Right atrium auricular region (tissue), 2 donors: ENCODE results near the gene RNLS. TPM values are rescaled to one million over a fixed set of nuclear protein-coding genes. Genes with fewer than 3 reads are reported as not detected.
A peak's percentile ranks its signal among the peaks of the same experiment; 100 is the strongest.

ENCODE experiments used
- DNase-seq: peaks from one replicate; pipeline ENCODE4 v3.0.0-alpha.2; 2019; ENCODE audit warnings: low spot score
- H3K27ac ChIP-seq, 2 donors: fragments of 200-600 bp; sonication (generic); 1 replicate in 1 of 2; 2 replicates in 1 of 2; pipeline ENCODE4 v1.5.1; 2016 to 2019
- H3K27me3 ChIP-seq, 2 donors: fragments of 200-600 bp; sonication (generic); one replicate each; pipeline versions ENCODE4 v1.5.1 to v1.6.0; 2017 to 2019
- H3K36me3 ChIP-seq: fragments of 200-600 bp; sonication (generic); one replicate; pipeline ENCODE4 v1.5.1; 2016
- H3K4me1 ChIP-seq, 2 donors: fragments of 200-600 bp; sonication (generic); one replicate each; pipeline versions ENCODE4 v1.5.1 to v1.6.0; 2017 to 2019
- H3K4me3 ChIP-seq, 2 donors: fragments of 200-600 bp; sonication (generic); 1 replicate in 1 of 2; 2 replicates in 1 of 2; pipeline ENCODE4 v1.5.1; 2017 to 2019; ENCODE audit warnings: mild to moderate bottlenecking in 1 of 2, moderate library complexity in 1 of 2
- H3K9me3 ChIP-seq, 2 donors: fragments of 200-600 bp; sonication (generic); one replicate each; pipeline ENCODE4 v1.5.1; 2019
- total RNA-seq, 2 donors: library from RNA; depleted of rRNA; stranded (reverse); fragments of >200 nt; gene quantifications; one replicate each; pipeline ENCODE4 v1.1.0, GENCODE V29; 2016
- TF ChIP-seq, protein P1 (sequence below), 2 donors: fragments of 200-600 bp; sonication (generic); IDR thresholded peaks; one replicate each; pipeline ENCODE4 v1.5.1; 2019; ENCODE audit warnings: antibody characterized with exemption in 2 of 2

The RNLS gene
- total RNA-seq, 2 donors from 2014 or later: 14.9 to 26.8 TPM

DNA sequence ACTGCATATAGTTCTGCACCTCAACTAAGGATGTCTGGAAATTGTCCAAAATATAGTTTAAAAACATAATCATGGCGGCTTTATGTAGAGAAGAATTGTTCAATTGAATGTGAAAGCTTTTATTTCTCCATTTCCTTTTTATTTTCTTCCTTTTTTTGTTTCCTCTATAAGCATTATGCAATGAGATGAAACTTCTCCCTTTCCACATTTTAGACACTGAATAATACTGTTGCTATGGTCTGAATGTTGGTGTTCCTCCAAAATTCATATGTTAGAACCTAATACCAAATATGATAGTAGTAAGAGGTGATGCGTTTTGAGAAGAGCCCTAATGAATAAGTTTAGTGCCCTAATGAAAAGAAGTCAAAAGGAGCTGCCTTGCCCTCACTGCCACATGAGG, 175.0 kb downstream of the RNLS start:
- Histone ChIP-seq H3K27me3 (no peaks in the 10 kb centered on the region), H3K4me3 (no peak overlapping the region), H3K36me3 (no peaks in the 10 kb centered on the region), H3K4me1 (no peaks in the 10 kb centered on the region), H3K9me3 (no peaks in the 10 kb centered on the region), H3K27ac (no peak overlapping the region)
- no peak for DNase-seq
- TF ChIP-seq, protein P1, sequence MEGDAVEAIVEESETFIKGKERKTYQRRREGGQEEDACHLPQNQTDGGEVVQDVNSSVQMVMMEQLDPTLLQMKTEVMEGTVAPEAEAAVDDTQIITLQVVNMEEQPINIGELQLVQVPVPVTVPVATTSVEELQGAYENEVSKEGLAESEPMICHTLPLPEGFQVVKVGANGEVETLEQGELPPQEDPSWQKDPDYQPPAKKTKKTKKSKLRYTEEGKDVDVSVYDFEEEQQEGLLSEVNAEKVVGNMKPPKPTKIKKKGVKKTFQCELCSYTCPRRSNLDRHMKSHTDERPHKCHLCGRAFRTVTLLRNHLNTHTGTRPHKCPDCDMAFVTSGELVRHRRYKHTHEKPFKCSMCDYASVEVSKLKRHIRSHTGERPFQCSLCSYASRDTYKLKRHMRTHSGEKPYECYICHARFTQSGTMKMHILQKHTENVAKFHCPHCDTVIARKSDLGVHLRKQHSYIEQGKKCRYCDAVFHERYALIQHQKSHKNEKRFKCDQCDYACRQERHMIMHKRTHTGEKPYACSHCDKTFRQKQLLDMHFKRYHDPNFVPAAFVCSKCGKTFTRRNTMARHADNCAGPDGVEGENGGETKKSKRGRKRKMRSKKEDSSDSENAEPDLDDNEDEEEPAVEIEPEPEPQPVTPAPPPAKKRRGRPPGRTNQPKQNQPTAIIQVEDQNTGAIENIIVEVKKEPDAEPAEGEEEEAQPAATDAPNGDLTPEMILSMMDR (IDR thresholded peaks at IDR 0.05): no peak

DNA sequence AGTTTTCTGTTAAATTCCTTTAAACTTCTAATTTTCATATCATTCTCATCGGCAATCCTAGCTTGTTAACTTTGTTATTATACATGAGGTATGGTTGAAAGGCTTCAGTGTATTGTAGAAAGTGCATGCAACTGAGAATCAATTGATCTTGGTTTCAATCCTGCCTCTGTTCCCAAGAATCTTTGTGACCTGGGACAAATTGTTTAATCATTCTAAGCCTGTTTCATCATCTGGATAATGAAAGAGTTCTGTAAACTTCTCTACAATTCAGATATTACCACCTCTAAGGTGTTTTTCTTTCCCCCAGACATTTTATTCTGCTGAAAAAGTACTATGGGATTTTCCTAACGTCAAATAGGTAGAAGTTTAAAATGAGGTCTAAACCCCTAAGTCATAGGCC, 179.0 kb downstream of the RNLS start:
- Histone ChIP-seq H3K4me1 (no peaks in the 10 kb centered on the region), H3K36me3 (no peaks in the 10 kb centered on the region), H3K27ac (no peak overlapping the region), H3K27me3 (no peaks in the 10 kb centered on the region), H3K4me3 (no peak overlapping the region), H3K9me3 (peaks cover 0 to 6% of the 10 kb centered on the region in 2 donors)
- TF ChIP-seq, protein P1 (IDR thresholded peaks at IDR 0.05): no peak
- DNase-seq: no peak

DNA sequence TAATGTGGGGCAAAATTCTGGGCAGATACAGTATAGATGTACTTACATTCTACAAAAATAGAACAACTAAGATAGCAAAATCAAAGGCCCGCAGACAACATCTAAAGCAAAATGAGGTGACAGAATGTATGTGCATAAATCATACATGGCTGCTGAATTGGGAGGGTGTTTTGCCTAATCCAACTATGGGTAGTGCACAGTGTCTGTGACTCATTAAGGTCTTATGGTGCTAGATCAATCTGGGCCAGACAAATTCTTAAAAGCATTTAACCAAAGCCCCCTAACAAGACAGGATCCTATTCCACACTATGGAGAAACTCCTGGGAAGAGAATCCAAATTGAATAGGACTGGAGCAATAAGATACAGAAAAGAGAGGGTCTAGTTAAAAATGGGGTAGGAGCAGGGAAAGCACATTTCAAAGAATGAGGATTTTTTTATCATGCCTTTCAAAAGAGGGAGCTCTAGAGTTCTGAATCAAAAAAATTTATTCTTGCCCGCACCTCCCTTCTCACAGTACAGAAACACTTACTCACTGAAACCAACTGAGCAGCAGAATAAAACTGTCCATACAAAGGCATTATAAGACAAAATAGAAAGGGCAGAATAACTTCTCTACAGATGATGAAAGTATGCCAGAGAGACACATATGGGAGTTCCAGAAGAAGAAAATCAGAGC, 181.3 kb downstream of the RNLS start:
- no peak overlapping the region for H3K27ac ChIP-seq
- DNase-seq: no peak
- TF ChIP-seq, protein P1 (IDR thresholded peaks at IDR 0.05): peak in 1 of 2 donors; percentile 51
- peaks cover 4 to 17% of the 10 kb centered on the region in 2 donors for H3K9me3 ChIP-seq
- no peak overlapping the region for H3K4me3 ChIP-seq
- H3K27me3 ChIP-seq: no peaks in the 10 kb centered on the region
- no peaks in the 10 kb centered on the region for H3K36me3 ChIP-seq
- H3K4me1 ChIP-seq: no peaks in the 10 kb centered on the region

DNA sequence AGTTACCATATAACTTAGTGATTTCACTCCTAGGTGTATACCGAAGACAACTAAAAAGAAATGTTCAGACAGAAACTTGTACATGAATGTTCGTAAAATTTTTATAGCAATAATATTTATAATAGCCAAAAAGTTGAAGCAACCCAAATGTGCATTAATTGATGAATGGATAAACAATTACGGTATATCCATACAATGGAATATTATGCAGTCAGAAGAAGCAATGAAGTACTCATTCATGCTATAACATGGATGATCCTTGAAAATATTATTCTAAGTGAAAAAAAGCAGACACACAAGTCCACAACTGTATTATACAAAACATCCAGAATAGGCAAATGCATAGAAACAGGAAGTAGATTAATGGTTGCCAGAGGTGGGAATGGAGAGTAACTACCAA, 183.9 kb downstream of the RNLS start:
- Histone ChIP-seq H3K9me3 (peaks cover 4 to 33% of the 10 kb centered on the region in 2 donors), H3K4me3 (no peak overlapping the region), H3K27ac (no peak overlapping the region), H3K36me3 (no peaks in the 10 kb centered on the region), H3K4me1 (no peaks in the 10 kb centered on the region), H3K27me3 (no peaks in the 10 kb centered on the region)
- TF ChIP-seq, protein P1 (IDR thresholded peaks at IDR 0.05): no peak
- no peak for DNase-seq

DNA sequence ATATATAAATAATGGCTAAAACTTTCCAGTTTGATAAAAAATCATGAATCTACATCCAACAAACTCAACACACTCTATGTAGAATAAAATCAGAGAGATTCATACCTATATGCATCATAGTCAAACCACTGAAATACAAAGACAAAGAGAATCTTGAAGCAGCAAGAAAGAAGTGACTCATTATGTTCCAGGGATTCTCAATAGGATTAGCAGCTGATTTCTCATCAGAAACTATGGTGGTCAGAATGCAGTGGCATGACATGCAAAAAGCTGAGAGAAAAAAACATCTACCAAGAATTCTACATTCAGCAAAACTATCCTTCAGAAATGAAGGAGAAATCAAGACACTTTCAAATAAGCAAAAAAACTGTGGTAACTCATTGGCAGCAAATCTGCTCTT, 187.4 kb downstream of the RNLS start:
- no peak overlapping the region for H3K4me3 ChIP-seq
- no peaks in the 10 kb centered on the region for H3K27me3 ChIP-seq
- TF ChIP-seq, protein P1 (IDR thresholded peaks at IDR 0.05): no peak
- no peaks in the 10 kb centered on the region for H3K4me1 ChIP-seq
- DNase-seq: no peak
- H3K9me3 ChIP-seq: peaks cover 4 to 33% of the 10 kb centered on the region in 2 donors
- H3K27ac ChIP-seq: no peak overlapping the region
- H3K36me3 ChIP-seq: no peaks in the 10 kb centered on the region

DNA sequence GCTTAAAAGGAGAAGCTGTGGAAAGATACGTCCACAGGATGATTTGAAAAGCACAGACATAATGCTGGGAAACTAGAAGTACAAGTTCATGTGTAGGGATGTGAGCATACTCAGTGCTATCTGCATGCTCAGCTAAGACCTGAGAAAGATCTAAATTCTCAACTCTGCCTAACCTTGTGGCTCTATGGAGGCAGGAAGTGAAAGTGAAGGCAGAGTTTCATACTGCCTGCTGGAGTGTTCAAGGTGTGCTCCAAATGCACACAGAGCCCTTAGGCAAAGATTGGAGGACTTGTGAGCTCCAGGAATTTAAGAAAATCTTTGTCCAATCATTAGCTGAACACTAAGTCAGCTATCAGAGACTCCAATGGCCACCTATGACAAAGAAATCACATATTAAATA, 190.9 kb downstream of the RNLS start:
- TF ChIP-seq, protein P1 (IDR thresholded peaks at IDR 0.05): no peak

More for the DNA sequence above, 190.9 kb downstream of the RNLS start:
- Histone ChIP-seq H3K27me3 (no peaks in the 10 kb centered on the region), H3K27ac (no peak overlapping the region), H3K36me3 (no peaks in the 10 kb centered on the region), H3K4me1 (peaks cover 0 to 17% of the 10 kb centered on the region in 2 donors), H3K9me3 (peaks cover 0 to 21% of the 10 kb centered on the region in 2 donors), H3K4me3 (no peak overlapping the region)
- DNase-seq: no peak
